Measurements from ENCODE around the gene CAPN5. TPM values are rescaled to one million over a fixed set of nuclear protein-coding genes. Genes with fewer than 3 reads are reported as not detected.

The CAPN5 gene
- total RNA-seq, 1 experiment from 2014 or later: 17.3 TPM

DNA sequence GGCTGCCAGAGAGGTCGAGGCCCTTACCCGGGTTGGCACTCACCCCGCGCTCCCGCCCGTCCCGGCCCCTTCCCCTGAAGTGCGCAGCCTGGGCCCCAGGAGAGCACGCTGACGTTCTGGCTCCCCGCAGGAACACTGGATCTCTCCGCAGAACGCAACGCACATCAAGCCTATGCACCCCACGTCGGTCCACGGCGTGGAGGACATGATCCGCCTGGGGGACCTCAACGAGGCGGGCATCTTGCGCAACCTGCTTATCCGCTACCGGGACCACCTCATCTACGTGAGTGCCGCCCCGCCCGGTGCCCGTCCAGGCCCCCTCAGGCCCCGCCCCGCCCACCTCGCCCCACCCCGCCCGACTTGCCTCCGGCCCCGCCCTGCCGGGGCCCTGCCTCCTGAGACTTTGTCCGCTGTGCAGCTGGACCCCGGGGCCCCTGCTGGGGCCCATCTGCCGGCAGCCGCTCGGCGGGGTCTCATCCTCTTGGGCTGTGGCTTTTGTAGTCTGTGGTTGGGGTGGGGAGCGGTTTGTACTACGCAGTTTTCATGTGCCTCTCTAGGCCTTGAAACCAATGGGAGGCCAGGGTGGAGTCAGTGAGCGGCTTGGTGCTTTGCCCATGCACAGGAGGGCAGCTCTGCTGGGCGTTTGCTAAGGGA lies 81.0 kb downstream of the CAPN5 start:
- intact Hi-C loops (cut with micrococcal nuclease; ENCODE audit: unreplicated experiment) (no loop called here), in situ Hi-C loops (cut with HindIII; ENCODE audit: low pct_unique_long_range_greater_than_20kb, low sequenced_read_pairs) (loop anchor here (10.0 kb wide), 1 partner anchor 83 kb away; the partner anchor contains the start of gene CAPN5)
- H3K36me3 ChIP-seq (ENCODE audit: control insufficient read depth, insufficient read depth, low read length): no peaks in the 10 kb centered on the region
- no peaks in the 10 kb centered on the region for H3K4me1 ChIP-seq (ENCODE audit: control insufficient read depth, insufficient read depth, low read length)
- ATAC-seq (peak; percentile 82), DNase-seq (ENCODE audit: low read depth, low spot score) (no peak)
- H3K9me3 ChIP-seq (ENCODE audit: control insufficient read depth, insufficient read depth, low read depth, low read length): no peaks in the 10 kb centered on the region
- no peak overlapping the region for H3K27ac ChIP-seq (ENCODE audit: low read length)
- H3K4me3 ChIP-seq (ENCODE audit: low read depth in 2 of 2, low read length in 2 of 2): peak overlapping the region in 1 of 2 experiments; percentile 28; a peak in 2 of 4 replicates
- no peaks in the 10 kb centered on the region for H3K27me3 ChIP-seq (ENCODE audit: control insufficient read depth, insufficient read depth, low read length)
- ChIA-PET CTCF (interaction anchor here (0.6 to 1.0 kb wide), 2 partner anchors 21 to 285 kb away, joined by 3 to 4 read pairs; no protein-coding TSS in a partner anchor), POLR2A (no interaction called here)
- TF ChIP-seq, protein P1, sequence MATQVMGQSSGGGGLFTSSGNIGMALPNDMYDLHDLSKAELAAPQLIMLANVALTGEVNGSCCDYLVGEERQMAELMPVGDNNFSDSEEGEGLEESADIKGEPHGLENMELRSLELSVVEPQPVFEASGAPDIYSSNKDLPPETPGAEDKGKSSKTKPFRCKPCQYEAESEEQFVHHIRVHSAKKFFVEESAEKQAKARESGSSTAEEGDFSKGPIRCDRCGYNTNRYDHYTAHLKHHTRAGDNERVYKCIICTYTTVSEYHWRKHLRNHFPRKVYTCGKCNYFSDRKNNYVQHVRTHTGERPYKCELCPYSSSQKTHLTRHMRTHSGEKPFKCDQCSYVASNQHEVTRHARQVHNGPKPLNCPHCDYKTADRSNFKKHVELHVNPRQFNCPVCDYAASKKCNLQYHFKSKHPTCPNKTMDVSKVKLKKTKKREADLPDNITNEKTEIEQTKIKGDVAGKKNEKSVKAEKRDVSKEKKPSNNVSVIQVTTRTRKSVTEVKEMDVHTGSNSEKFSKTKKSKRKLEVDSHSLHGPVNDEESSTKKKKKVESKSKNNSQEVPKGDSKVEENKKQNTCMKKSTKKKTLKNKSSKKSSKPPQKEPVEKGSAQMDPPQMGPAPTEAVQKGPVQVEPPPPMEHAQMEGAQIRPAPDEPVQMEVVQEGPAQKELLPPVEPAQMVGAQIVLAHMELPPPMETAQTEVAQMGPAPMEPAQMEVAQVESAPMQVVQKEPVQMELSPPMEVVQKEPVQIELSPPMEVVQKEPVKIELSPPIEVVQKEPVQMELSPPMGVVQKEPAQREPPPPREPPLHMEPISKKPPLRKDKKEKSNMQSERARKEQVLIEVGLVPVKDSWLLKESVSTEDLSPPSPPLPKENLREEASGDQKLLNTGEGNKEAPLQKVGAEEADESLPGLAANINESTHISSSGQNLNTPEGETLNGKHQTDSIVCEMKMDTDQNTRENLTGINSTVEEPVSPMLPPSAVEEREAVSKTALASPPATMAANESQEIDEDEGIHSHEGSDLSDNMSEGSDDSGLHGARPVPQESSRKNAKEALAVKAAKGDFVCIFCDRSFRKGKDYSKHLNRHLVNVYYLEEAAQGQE (IDR thresholded peaks at IDR 0.05; ENCODE audit: insufficient read depth in 1 of 2, low read depth in 2 of 2, low read length in 1 of 2): no peak
- TF ChIP-seq CTCF (IDR thresholded peaks at IDR 0.05): no peak
- no peak for TF ChIP-seq TCF7L2 (IDR thresholded peaks at IDR 0.05; ENCODE audit: low read depth, low read length)
- no peak for TF ChIP-seq POLR2AphosphoS5 (IDR thresholded peaks at IDR 0.05; ENCODE audit: low read depth, low read length)
- TF ChIP-seq SIN3A (IDR thresholded peaks at IDR 0.05; ENCODE audit: borderline replicate concordance, insufficient read depth, low read depth, low read length): no peak
- no TSS peak for BruUV-seq (replicated peaks)

- ChIA-PET CTCF (interaction anchor here (1.4 kb wide), 1 partner anchor 101 kb away, joined by 10 read pairs; no protein-coding TSS in a partner anchor), POLR2A (no interaction called here)
Measured at GRCh38 chr11:77148963-77149715, 82.4 kb downstream of the CAPN5 start.

More at GRCh38 chr11:77148963-77149715, 82.4 kb downstream of the CAPN5 start:
- no TSS peak for BruUV-seq (replicated peaks)
- intact Hi-C loops (cut with micrococcal nuclease; ENCODE audit: unreplicated experiment): no loop called here
- no peak for ATAC-seq
- no peaks in the 10 kb centered on the region for H3K9me3 ChIP-seq (ENCODE audit: control insufficient read depth, insufficient read depth, low read depth, low read length)
- H3K4me1 ChIP-seq (ENCODE audit: control insufficient read depth, insufficient read depth, low read length): no peaks in the 10 kb centered on the region
- H3K4me3 ChIP-seq (ENCODE audit: low read depth in 2 of 2, low read length in 2 of 2): no peak overlapping the region
- TF ChIP-seq POLR2AphosphoS5 (IDR thresholded peaks at IDR 0.05; ENCODE audit: low read depth, low read length) (no peak), TCF7L2 (IDR thresholded peaks at IDR 0.05; ENCODE audit: low read depth, low read length) (no peak)
- TF ChIP-seq, protein P1 (IDR thresholded peaks at IDR 0.05; ENCODE audit: insufficient read depth in 1 of 2, low read depth in 2 of 2, low read length in 1 of 2): no peak
- no peaks in the 10 kb centered on the region for H3K27me3 ChIP-seq (ENCODE audit: control insufficient read depth, insufficient read depth, low read length)
- in situ Hi-C loops (cut with HindIII; ENCODE audit: low pct_unique_long_range_greater_than_20kb, low sequenced_read_pairs): loop anchor here (10.0 kb wide), 1 partner anchor 84 kb away; the partner anchor contains the start of gene CAPN5
- no peak overlapping the region for H3K27ac ChIP-seq (ENCODE audit: low read length)
- H3K36me3 ChIP-seq (ENCODE audit: control insufficient read depth, insufficient read depth, low read length): no peaks in the 10 kb centered on the region
- no peak for DNase-seq (ENCODE audit: low read depth, low spot score)
